Activated CD8-positive, alpha-beta T cell treated with anti-CD3 and anti-CD28 coated beads for 36 hours (primary cell): ENCODE measurements around the gene RAB11FIP4. TPM values are rescaled to one million over a fixed set of nuclear protein-coding genes. Genes with fewer than 3 reads are reported as not detected.

ENCODE experiments used
- ATAC-seq: fragments of 200-7000 bp; cut with Tn5 transposase; one replicate; pipeline ENCODE4 v1.10.0; 2021; ENCODE audit warnings: mild to moderate bottlenecking, moderate library complexity
- CTCF ChIA-PET: fragments of 350-600 bp; sonication (Branson Sonifier 250); formaldehyde crosslinking; loops from one replicate; lab custom pipeline; 2021; ENCODE audit warnings: antibody characterized with exemption; lab: Charles Lee
- POLR2A ChIA-PET: fragments of 350-600 bp; sonication (Branson Sonifier 250); formaldehyde crosslinking; loops from one replicate; lab custom pipeline; 2021; ENCODE audit warnings: antibody characterized with exemption; lab: Charles Lee
- DNase-seq: peaks from one replicate; pipeline ENCODE4 v3.0.0-alpha.2; 2020
- H3K27ac Mint-ChIP-seq: one replicate; pipeline ENCODE4 v1.8.0; 2021; ENCODE audit warnings: mild to moderate bottlenecking, mixed read lengths
- H3K27me3 Mint-ChIP-seq: one replicate; pipeline ENCODE4 v1.8.0; 2021; ENCODE audit warnings: mixed read lengths
- H3K36me3 Mint-ChIP-seq: one replicate; pipeline ENCODE4 v1.8.0; 2021; ENCODE audit warnings: low read depth, mixed read lengths
- H3K4me1 Mint-ChIP-seq: one replicate; pipeline ENCODE4 v1.8.0; 2021; ENCODE audit warnings: low read depth, mixed read lengths
- H3K4me3 Mint-ChIP-seq: one replicate; pipeline ENCODE4 v1.8.0; 2021; ENCODE audit warnings: mild to moderate bottlenecking, moderate library complexity, mixed read lengths
- H3K9me3 Mint-ChIP-seq: one replicate; pipeline ENCODE4 v1.8.0; 2021; ENCODE audit warnings: mixed read lengths
- CTCF ChIP-seq: fragments of 200-600 bp; IDR thresholded peaks from one replicate; pipeline ENCODE4 v1.8.0; 2022; ENCODE audit warnings: antibody characterized with exemption, mild to moderate bottlenecking
- intact Hi-C: fragments of 100-400 bp; cut with micrococcal nuclease; formaldehyde crosslinking; loops from one replicate; pipeline ENCODE4 v1.10.0; 2022
- total RNA-seq, 2 experiments: library from RNA; stranded (reverse); gene quantifications; one replicate each; pipeline ENCODE4 v1.2.3, GENCODE V29; 2021

RAB11FIP4 gene
- total RNA-seq, 2 experiments from 2014 or later, result 38.2 to 39.1 TPM

GRCh38 chr17:31472137-31472536 is 80.7 kb downstream of the RAB11FIP4 start:
- Mint-ChIP-seq H3K36me3 (no peaks in the 10 kb centered on the region), H3K27me3 (no peaks in the 10 kb centered on the region), H3K27ac (no peak overlapping the region), H3K4me1 (peaks cover 22% of the 10 kb centered on the region), H3K9me3 (no peaks in the 10 kb centered on the region), H3K4me3 (no peak overlapping the region)
- DNase-seq, result no peak
- intact Hi-C loops, result no loop called here
- CTCF ChIA-PET, result interaction anchor here (0.8 kb wide), 1 partner anchor 19 kb away, joined by 3 read pairs; no protein-coding TSS in a partner anchor
- TF ChIP-seq CTCF, result no peak
- POLR2A ChIA-PET, result interaction anchor here (1.4 kb wide), 1 partner anchor 37 kb away, joined by 3 read pairs; no protein-coding TSS in a partner anchor
- ATAC-seq, result no peak

GRCh38 chr17:31475378-31476162 is 84.1 kb downstream of the RAB11FIP4 start:
- H3K4me3 Mint-ChIP-seq, result no peak overlapping the region
- TF ChIP-seq CTCF, result no peak
- intact Hi-C loops, result no loop called here
- no peaks in the 10 kb centered on the region for H3K9me3 Mint-ChIP-seq
- ChIA-PET CTCF (interaction anchor here (1.4 to 3.6 kb wide), 3 partner anchors 12 to 50 kb away, joined by 4 to 10 read pairs (median 7); no protein-coding TSS in a partner anchor), POLR2A (interaction anchor here (0.5 to 1.4 kb wide), 3 partner anchors 12 to 103 kb away, joined by 3 to 4 read pairs (median 3); no protein-coding TSS in a partner anchor)
- H3K4me1 Mint-ChIP-seq, result peaks cover under 1% of the 10 kb centered on the region
- no peaks in the 10 kb centered on the region for H3K27me3 Mint-ChIP-seq
- no peaks in the 10 kb centered on the region for H3K36me3 Mint-ChIP-seq
- H3K27ac Mint-ChIP-seq, result no peak overlapping the region
- DNase-seq (no peak), ATAC-seq (no peak)

GRCh38 chr17:31476525-31477416 is 85.3 kb downstream of the RAB11FIP4 start:
- Mint-ChIP-seq H3K9me3 (no peaks in the 10 kb centered on the region), H3K27me3 (no peaks in the 10 kb centered on the region), H3K27ac (no peak overlapping the region), H3K4me1 (peaks cover 5% of the 10 kb centered on the region), H3K4me3 (no peak overlapping the region), H3K36me3 (no peaks in the 10 kb centered on the region)
- DNase-seq (no peak), ATAC-seq (no peak)
- TF ChIP-seq CTCF, result no peak
- intact Hi-C loops, result no loop called here
- CTCF ChIA-PET, result interaction anchor here (1.4 kb wide), 1 partner anchor 11 kb away, joined by 4 read pairs; no protein-coding TSS in a partner anchor
- POLR2A ChIA-PET, result interaction anchor here (1.6 kb wide), 1 partner anchor 13 kb away, joined by 5 read pairs; no protein-coding TSS in a partner anchor

- Mint-ChIP-seq H3K4me3 (no peak overlapping the region), H3K27ac (no peak overlapping the region), H3K4me1 (peaks cover 6% of the 10 kb centered on the region), H3K9me3 (no peaks in the 10 kb centered on the region), H3K36me3 (no peaks in the 10 kb centered on the region), H3K27me3 (no peaks in the 10 kb centered on the region)
- DNase-seq, result no peak
- no peak for ATAC-seq
- POLR2A ChIA-PET, result interaction anchor here (0.6 to 1.6 kb wide), 2 partner anchors 9 to 12 kb away, joined by 3 to 5 read pairs; no protein-coding TSS in a partner anchor
- TF ChIP-seq CTCF, result no peak
- intact Hi-C loops, result no loop called here
- CTCF ChIA-PET, result interaction anchor here (0.6 to 1.6 kb wide), 3 partner anchors 38 to 365 kb away, joined by 3 to 4 read pairs (median 4); no protein-coding TSS in a partner anchor
Measured at GRCh38 chr17:31477417-31478055, 86.1 kb downstream of the RAB11FIP4 start.
